ENCODE results near the gene PMFBP1. TPM values are rescaled to one million over a fixed set of nuclear protein-coding genes. Genes with fewer than 3 reads are reported as not detected.
"Not testable (repeated sequence)": the region's sequence is repeated elsewhere in the genome, so short reads cannot be mapped to it uniquely, and the experiment has no call there.

PMFBP1 gene
- total and polyA plus RNA-seq, 2 of the 4 experiments (the other 2 are of a cell fraction): under 0.01 TPM; not detected in 1

- H2BK5ac ChIP-seq (ENCODE audit: low read depth, low read length, poor library complexity, severe bottlenecking); dilution Hi-C loops (cut with HindIII; ENCODE audit: low sequenced_read_pairs, unreplicated experiment); H3K27ac ChIP-seq (ENCODE audit: insufficient read depth, low read length); H3K79me1 ChIP-seq (ENCODE audit: low read depth in 1 of 2, low read length in 2 of 2); H2BK120ac ChIP-seq (ENCODE audit: low read depth, low read length); in situ Hi-C loops (cut with MboI; ENCODE audit: low sequenced_read_pairs); ATAC-seq (ENCODE audit: low read depth); H3K18ac ChIP-seq (ENCODE audit: low read depth, low read length); H2BK20ac ChIP-seq (ENCODE audit: low read depth, low read length); H3K27me3 ChIP-seq (ENCODE audit: control insufficient read depth, insufficient read depth, low read length); CTCF ChIA-PET; H2AFZ ChIP-seq (replicated peaks; ENCODE audit: low read length, poor library complexity); H3K14ac ChIP-seq (replicated peaks; ENCODE audit: low read depth, low read length); H2AK9ac ChIP-seq (replicated peaks; ENCODE audit: low read depth, low read length, poor library complexity); H2AK5ac ChIP-seq (ENCODE audit: low read depth, low read length); H3K23ac ChIP-seq (ENCODE audit: low read depth, low read length); H3K56ac ChIP-seq (ENCODE audit: extremely low read depth, insufficient read depth, low read length); H3K9ac ChIP-seq (ENCODE audit: low read depth, low read length); H4K91ac ChIP-seq (ENCODE audit: insufficient read depth, low read depth, low read length); H4K8ac ChIP-seq (ENCODE audit: low read depth in 2 of 2, low read length in 2 of 2); H3K4ac ChIP-seq (ENCODE audit: low read depth, low read length); BruUV-seq (replicated peaks); H3K4me1 ChIP-seq (ENCODE audit: control insufficient read depth, insufficient read depth, low read length); H3K9me3 ChIP-seq (ENCODE audit: control insufficient read depth, insufficient read depth, low read length); H2BK15ac ChIP-seq (ENCODE audit: low read depth, low read length); POLR2A ChIA-PET (ENCODE audit: unreplicated experiment); H3K4me3 ChIP-seq (ENCODE audit: insufficient read depth, low read depth, low read length); H4K5ac ChIP-seq (ENCODE audit: low read depth, low read length); H4K20me1 ChIP-seq (ENCODE audit: insufficient read depth, low read length); H3K36me3 ChIP-seq (ENCODE audit: control insufficient read depth, insufficient read depth, low read length); H3K9me1 ChIP-seq (ENCODE audit: insufficient read depth, low read length); DNase-seq; H3K4me2 ChIP-seq (ENCODE audit: low read depth, low read length): not testable (repeated sequence)
- intact Hi-C loops (cut with micrococcal nuclease): loop anchor here (1.0 kb wide), 1 partner anchor 15 kb away; no protein-coding TSS in a partner anchor
- WGBS, 2 experiments (ENCODE audit: extremely low coverage in 2 of 2, insufficient read length in 1 of 2): no CpG with 5 or more reads among the region's 5 CpGs
Observed at GRCh38 chr16:72076991-72077706, 94.8 kb downstream of the PMFBP1 start.

GRCh38 chr16:72075067-72075466 is 96.9 kb downstream of the PMFBP1 start:
- H2BK5ac ChIP-seq (ENCODE audit: low read depth, low read length, poor library complexity, severe bottlenecking); H2BK15ac ChIP-seq (ENCODE audit: low read depth, low read length); H2BK20ac ChIP-seq (ENCODE audit: low read depth, low read length); H4K91ac ChIP-seq (ENCODE audit: insufficient read depth, low read depth, low read length); intact Hi-C loops (cut with micrococcal nuclease); H3K9me3 ChIP-seq (ENCODE audit: control insufficient read depth, insufficient read depth, low read length); H3K23ac ChIP-seq (ENCODE audit: low read depth, low read length); H3K9ac ChIP-seq (ENCODE audit: low read depth, low read length); H3K36me3 ChIP-seq (ENCODE audit: control insufficient read depth, insufficient read depth, low read length); H3K27me3 ChIP-seq (ENCODE audit: control insufficient read depth, insufficient read depth, low read length); H2BK120ac ChIP-seq (ENCODE audit: low read depth, low read length); H3K4me1 ChIP-seq (ENCODE audit: control insufficient read depth, insufficient read depth, low read length); H3K4me3 ChIP-seq (ENCODE audit: insufficient read depth, low read depth, low read length); H3K18ac ChIP-seq (ENCODE audit: low read depth, low read length); H3K9me1 ChIP-seq (ENCODE audit: insufficient read depth, low read length); H4K8ac ChIP-seq (ENCODE audit: low read depth in 2 of 2, low read length in 2 of 2); in situ Hi-C loops (cut with MboI; ENCODE audit: low sequenced_read_pairs); H4K20me1 ChIP-seq (ENCODE audit: insufficient read depth, low read length); dilution Hi-C loops (cut with HindIII; ENCODE audit: low sequenced_read_pairs, unreplicated experiment); BruUV-seq (replicated peaks); H4K5ac ChIP-seq (ENCODE audit: low read depth, low read length); H2AK9ac ChIP-seq (replicated peaks; ENCODE audit: low read depth, low read length, poor library complexity); H3K4ac ChIP-seq (ENCODE audit: low read depth, low read length); H3K79me1 ChIP-seq (ENCODE audit: low read depth in 1 of 2, low read length in 2 of 2); ATAC-seq (ENCODE audit: low read depth); H3K14ac ChIP-seq (replicated peaks; ENCODE audit: low read depth, low read length); H3K56ac ChIP-seq (ENCODE audit: extremely low read depth, insufficient read depth, low read length); H2AFZ ChIP-seq (replicated peaks; ENCODE audit: low read length, poor library complexity); H3K27ac ChIP-seq (ENCODE audit: insufficient read depth, low read length); DNase-seq; H3K4me2 ChIP-seq (ENCODE audit: low read depth, low read length); H2AK5ac ChIP-seq (ENCODE audit: low read depth, low read length): not testable (repeated sequence)
- POLR2A ChIA-PET (ENCODE audit: unreplicated experiment): interaction anchor here (0.6 kb wide), 1 partner anchor 47 kb away, joined by 4 read pairs; no protein-coding TSS in a partner anchor
- CTCF ChIA-PET: interaction anchor here (1.3 to 1.4 kb wide), 2 partner anchors 9 to 12 kb away, joined by 8 read pairs; partner anchors contain the start of gene HPR
- 60% methylated on average over 2 of the region's 6 CpGs; no CpG with 5 or more reads in 1 of the 2 experiments for WGBS, 2 experiments (ENCODE audit: extremely low coverage in 2 of 2, insufficient read length in 1 of 2)

Measured in IMR-90 (cell line).